DMS 273 treated with DMSO at 0.1 percent for 48 hours (cell line): ENCODE results near the gene VEGFB.

ENCODE experiments used
- DNase-seq: peaks from one replicate; lab custom pipeline; 2025; lab: John Stamatoyannopoulos, UW

Gene VEGFB

GRCh38 chr11:64247729-64248531 lies 13.5 kb downstream of the VEGFB start:
- DNase-seq = no peak

DNA sequence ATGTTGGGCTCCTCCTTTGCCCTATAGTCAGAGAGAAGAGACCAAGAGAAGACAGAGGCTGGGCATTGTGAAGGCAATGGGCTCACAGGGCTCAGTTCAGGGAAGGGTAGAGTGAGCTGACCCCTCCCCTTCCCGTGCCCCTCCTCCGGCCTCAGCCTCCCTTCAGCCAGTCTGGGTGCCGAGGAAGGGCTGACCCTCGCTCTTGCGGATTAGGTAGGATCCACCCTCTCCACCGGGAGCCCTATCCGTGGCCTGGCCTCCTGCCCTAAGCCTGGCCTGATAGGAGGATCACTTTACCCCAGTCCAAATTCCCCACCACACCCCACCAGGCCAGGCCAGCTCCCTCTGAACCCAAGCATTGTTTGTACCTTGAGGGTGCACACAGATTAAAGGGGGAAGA lies 14.2 kb downstream of the VEGFB start:
- no peak for DNase-seq

GRCh38 chr11:64249038-64249437 lies 14.7 kb downstream of the VEGFB start:
- DNase-seq = no peak

DNA sequence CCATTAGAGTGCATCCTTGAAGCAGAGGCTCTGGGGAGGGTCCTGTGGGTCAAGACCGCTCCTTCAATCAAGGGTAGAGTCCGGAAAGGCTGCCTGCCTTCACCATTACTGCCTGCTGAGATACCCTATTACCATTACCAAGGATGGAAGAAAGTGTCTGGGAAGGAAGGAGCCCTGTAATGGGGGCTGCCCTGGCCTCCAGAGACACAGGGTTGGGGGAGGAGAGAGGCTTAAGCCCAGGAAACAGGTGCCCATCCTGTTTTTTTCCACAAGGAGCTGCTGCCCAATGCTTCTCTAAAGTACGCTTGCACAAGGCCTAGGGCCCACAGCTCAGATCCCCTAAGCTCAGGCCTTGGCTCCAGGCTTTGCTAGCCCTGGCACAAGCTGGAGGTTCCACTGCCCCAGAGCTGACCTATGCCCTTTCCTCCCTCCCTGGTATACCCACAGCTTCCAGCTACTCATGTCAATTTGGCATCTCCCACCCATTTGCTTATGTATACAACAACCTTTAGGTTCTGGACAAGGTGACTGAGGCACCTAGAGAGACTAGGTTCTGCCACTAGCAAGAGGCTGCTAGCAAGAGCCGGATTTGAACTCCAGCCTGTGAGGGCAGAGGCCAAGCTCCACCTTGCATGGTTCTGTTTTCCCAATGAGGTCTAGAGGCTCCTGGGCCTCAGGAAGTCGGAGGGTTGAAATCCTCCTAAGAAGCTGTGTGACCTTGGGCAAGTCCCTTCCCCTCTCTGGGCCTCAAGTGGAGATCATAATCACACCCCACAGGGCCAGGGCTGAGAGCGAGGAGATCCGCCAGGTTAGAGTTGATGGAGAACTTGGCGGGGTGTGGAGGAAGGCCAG lies 15.4 kb downstream of the VEGFB start:
- DNase-seq = no peak

DNA sequence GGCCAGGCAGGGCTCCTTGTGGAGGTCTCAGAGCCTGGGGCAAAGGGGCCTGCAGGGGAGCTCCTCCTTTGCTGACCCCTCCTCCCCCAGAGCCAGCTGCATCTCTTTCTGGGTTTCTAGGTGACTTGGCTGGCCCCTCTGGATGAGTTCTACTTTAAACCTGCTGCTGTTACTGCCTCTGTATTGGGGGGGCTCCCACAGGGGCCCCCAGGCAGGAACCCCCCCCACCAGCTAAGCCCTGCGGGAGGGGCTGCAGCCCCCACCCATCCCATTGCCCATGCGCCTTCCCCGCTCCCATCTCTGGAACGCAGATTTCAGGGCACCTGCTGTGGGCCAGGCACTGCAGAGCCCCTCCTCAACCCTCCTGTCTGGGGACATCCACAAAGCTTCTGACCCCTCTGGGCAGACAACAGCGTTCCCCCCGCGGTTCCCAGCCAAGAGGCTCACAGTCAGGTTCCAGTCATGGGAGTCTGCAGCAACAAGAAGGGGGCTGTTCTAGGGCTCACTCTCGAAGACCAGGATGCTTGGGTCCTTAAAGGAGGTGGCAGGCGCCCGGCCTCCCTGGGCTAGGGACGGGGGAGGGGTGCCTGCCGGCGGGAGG lies 16.1 kb downstream of the VEGFB start:
- no peak for DNase-seq

DNA sequence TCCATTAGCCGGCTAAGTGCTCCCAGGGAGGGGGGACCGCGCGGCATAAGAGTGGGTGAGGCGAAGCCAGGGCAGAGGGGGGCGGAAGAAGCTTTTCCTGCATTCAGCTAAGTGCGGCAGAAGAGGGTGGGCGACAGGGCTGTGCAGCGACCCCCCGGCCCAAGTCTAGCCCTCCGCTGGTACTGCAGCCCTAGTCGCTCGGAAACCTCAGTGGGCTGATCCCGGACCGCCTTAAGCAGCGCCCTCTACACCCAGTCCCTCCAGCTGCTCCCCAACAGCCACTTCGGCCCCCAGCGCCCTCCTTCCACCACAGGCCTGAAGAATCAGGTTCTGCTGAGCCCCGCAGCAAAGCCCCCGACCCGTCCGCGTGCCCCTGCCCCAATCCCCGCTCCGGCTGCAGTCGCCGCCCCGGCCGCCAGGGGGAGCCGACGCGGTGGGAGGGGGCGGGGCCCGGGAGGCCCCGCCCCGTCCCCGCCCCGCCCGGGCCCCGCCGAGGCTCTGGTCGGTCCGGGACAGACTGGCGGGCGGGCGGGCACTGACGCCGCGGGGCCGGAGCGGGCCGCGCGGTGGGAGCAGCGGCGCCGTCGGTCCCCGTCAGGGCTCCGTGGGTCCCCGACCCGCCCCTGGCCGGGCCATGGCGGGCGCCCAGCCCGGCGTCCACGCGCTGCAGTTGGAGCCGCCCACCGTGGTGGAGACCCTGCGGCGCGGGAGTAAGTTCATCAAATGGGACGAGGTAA lies 16.8 kb downstream of the VEGFB start, which contains the start of gene PLCB3:
TSS of gene PLCB3 (plus strand) at position 515 of the 737 bp plus-strand sequence. CDS start at position 635, 120 bp downstream.
- DNase-seq = no peak

DNA sequence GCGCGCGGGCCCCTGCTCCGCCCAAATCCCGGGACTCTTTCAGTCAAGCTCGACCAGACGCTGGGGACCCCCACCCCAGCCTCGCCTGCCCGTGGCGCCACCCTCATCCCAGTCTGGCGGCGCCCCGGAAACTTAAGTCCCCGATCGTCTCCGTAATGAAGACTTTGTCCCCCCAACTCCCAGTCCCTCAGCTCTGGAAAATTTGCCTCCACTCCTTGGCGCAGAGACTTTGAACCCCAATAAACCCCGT lies 17.3 kb downstream of the VEGFB start:
- DNase-seq = no peak

GRCh38 chr11:64252003-64252872 lies 17.9 kb downstream of the VEGFB start:
- no peak for DNase-seq

DNA sequence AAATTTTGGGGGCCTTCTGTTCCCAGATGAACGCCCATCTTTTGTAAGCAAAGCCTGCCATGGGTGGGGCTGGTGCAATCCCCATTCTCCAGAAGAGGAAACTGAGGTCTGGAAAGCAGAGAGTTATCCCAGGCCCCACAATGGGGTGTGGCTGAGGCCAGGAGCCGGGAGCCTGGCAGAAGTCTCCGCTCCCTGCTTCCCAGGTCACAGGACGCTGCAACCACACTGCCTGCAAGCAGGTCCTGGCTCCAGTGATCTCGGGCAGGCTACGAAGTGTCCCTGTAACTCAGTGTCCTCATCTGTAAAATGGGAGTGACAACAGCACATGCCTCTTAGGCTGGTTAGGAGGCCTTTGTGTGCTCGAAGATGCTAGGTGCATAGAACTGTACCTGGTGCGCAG lies 18.7 kb downstream of the VEGFB start:
- DNase-seq = no peak

GRCh38 chr11:64253481-64253880 lies 19.1 kb downstream of the VEGFB start:
- DNase-seq = no peak

DNA sequence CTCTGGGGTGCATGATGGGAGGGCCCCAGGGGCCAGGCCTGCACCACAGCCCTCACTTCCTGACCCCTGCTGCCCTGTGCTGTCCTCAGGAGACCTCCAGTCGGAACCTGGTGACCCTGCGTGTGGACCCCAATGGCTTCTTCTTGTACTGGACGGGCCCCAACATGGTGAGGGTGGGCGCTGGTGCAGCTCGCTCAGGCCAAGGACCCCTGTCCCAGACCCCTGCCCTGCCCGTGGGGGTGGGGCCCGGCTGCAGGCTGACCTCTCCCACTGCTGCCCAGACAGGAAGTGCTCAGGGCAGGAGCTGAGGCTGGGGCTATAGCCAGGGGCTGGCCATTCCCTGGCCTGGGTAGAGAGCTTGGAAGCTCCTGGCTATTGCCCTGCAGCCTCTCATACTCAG lies 19.9 kb downstream of the VEGFB start:
- no peak for DNase-seq

DNA sequence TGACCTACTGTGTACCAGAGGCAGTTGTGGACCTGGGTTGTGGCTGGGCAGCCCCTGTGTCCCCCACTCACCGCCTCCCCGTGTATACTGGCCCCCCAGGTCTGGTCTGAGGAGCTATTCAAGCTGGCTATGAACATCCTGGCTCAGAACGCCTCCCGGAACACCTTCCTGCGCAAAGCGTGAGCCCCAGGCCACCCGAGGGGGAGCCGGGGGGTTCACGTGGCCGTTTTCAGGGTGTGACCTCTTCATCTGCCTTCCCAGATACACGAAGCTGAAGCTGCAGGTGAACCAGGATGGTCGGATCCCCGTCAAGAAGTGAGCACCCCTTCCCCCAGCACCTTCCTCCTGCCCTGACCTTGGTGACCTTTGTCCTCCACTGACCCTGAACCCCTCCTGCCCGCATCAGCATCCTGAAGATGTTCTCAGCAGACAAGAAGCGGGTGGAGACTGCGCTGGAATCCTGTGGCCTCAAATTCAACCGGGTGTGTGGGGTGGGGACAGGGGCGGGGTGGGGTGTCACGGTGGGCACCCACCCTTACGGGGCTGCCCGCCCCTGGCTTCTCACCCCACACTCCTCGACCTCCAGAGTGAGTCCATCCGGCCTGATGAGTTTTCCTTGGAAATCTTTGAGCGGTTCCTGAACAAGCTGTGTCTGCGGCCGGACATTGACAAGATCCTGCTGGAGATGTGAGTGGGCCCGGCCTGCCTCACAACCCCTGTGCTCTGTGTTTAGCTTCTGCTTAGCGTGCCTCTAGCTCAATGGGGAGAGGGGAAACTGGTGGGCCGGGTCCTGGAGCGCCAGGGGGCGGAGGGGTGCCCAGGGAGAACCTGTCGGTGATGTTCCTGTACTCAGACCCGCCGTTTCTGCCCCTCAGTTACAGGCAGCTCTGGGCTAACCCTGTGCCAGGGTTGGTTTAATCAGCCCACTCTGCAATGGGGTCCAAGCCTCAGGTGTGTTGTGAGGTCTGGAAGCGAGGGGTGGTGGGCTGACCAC lies 21.0 kb downstream of the VEGFB start:
- DNase-seq = no peak

DNA sequence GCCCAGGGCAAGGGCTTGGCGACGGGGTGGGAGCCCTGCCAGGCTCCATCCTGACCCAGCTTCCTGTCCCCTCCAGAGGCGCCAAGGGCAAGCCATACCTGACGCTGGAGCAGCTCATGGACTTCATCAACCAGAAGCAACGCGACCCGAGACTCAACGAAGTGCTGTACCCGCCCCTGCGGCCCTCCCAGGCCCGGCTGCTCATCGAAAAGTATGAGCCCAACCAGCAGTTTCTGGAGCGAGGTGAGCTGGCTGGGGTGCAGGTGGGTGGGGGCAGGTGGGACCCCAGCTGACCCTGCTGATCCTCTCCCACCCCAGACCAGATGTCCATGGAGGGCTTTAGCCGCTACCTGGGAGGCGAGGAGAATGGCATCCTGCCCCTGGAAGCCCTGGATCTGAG lies 21.9 kb downstream of the VEGFB start:
- DNase-seq = no peak

DNA sequence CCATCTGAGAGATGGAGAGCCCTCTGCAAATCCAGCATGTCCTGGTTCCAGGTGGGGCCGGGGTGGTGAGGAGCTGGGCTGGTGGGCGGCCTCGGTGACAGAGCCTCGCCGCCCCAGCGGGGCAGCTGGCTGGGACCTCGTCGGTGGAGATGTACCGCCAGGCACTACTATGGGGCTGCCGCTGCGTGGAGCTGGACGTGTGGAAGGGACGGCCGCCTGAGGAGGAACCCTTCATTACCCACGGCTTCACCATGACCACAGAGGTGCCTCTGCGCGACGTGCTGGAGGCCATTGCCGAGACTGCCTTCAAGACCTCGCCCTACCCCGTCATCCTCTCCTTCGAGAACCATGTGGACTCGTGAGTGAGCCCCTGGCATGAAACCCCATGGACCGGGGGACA lies 24.0 kb downstream of the VEGFB start:
- DNase-seq = no peak

- DNase-seq = no peak
Measured at GRCh38 chr11:64258946-64259532, 24.7 kb downstream of the VEGFB start.

DNA sequence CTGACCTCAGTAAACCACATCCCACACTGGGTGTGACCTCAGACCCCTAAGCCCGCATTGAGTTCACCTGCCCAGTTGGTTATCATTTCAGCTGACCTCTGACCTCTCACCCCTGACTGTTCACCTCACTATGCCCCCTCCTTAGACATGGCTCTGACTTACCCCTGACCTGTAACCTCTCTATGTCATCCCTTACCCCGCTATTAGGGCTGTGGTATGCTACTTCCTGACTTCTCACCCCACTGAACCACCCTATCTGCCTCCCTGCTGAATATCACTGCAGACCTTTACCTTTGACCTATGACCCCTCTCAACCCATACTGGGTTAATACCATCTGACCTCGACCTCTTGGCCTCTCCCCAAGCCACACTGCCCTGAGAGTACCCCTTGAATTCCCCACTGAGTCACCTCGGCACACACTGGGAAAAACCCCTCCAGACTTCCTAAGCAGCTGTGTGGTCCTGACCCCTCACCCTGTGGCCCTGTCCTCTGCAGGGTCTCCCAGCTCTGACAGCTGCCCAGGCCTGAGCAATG lies 25.2 kb downstream of the VEGFB start:
- DNase-seq = no peak

DNA sequence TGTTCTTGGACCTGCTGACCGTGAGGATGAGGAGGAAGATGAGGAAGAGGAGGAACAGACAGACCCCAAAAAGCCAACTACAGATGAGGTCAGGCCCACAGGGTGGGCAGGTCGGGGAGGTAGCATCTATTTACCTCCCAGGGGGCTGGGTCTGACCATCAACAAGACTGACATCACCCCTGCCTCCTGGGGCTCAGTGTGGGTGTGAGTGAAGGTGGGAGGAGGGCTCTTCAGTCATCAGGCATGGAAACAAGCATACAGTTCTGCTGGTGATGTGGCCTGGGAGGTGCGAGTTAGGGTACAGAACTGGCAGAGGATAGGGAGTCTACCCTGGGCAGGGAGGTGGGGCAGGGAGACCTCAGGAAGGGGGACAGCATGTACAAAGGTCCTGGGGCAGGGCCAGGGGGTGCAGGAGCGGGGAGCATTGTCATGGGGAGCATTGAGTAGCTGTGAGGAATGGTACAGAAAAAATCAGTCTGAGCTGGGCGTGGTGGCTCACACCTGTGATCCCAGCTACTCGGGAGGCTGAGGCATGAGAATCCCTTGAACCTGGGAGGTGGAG lies 25.8 kb downstream of the VEGFB start:
- no peak for DNase-seq

- DNase-seq = no peak
Measured at GRCh38 chr11:64261556-64262080, 27.2 kb downstream of the VEGFB start.
